Activated naive CD4-positive, alpha-beta T cell treated with anti-CD3 and anti-CD28 coated beads for 36 hours (primary cell): ENCODE measurements around the gene ZNF532. TPM values are rescaled to one million over a fixed set of nuclear protein-coding genes. Genes with fewer than 3 reads are reported as not detected.
A peak's percentile ranks its signal among the peaks of the same experiment; 100 is the strongest.

ENCODE experiments used
- CTCF ChIA-PET: fragments of 350-600 bp; sonication (Branson Sonifier 250); formaldehyde crosslinking; loops from one replicate; lab custom pipeline; 2021; ENCODE audit warnings: antibody characterized with exemption; lab: Charles Lee
- DNase-seq: peaks from one replicate; pipeline ENCODE4 v3.0.0-alpha.2; 2020
- H3K27ac Mint-ChIP-seq: one replicate; pipeline ENCODE4 v1.8.0; 2021; ENCODE audit warnings: mild to moderate bottlenecking, mixed read lengths
- H3K27me3 Mint-ChIP-seq: one replicate; pipeline ENCODE4 v1.8.0; 2021; ENCODE audit warnings: low read depth, mixed read lengths
- H3K36me3 Mint-ChIP-seq: one replicate; pipeline ENCODE4 v1.8.0; 2021; ENCODE audit warnings: low read depth, mixed read lengths
- H3K4me1 Mint-ChIP-seq: one replicate; pipeline ENCODE4 v1.8.0; 2021; ENCODE audit warnings: low read depth, mixed read lengths
- H3K4me3 Mint-ChIP-seq: one replicate; pipeline ENCODE4 v1.8.0; 2021; ENCODE audit warnings: mild to moderate bottlenecking, moderate library complexity, mixed read lengths
- H3K9me3 Mint-ChIP-seq: one replicate; pipeline ENCODE4 v1.8.0; 2021; ENCODE audit warnings: mixed read lengths
- intact Hi-C: fragments of 100-400 bp; cut with micrococcal nuclease; formaldehyde crosslinking; loops from one replicate; pipeline ENCODE4 v1.15.1; 2023
- total RNA-seq, 2 experiments: library from RNA; stranded (reverse); gene quantifications; one replicate each; pipeline ENCODE4 v1.2.3, GENCODE V29; 2021

ZNF532 gene
- total RNA-seq, 2 experiments from 2014 or later, result 4.0 to 4.3 TPM

DNA sequence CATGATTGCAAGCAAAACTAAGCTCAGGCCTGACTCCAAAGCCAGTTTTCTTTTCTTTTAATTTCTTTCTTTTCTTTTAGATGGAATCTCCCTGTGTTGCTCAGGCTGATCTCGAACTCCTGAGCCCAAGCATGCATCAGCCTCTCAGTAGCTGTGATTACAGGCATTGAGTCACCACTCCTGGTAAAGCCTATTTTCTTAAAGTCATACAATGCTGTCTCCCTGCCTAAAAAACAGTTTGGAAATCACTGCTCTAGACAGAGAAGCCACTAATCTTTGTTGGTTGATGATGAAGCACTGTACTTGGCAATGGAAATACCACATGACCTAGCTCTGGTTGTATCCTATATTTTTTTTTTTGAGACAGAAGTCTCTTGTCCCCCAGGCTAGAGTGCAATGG lies 33.1 kb upstream of the ZNF532 start:
- Mint-ChIP-seq H3K9me3 (no peaks in the 10 kb centered on the region), H3K4me1 (no peaks in the 10 kb centered on the region), H3K4me3 (no peak overlapping the region), H3K36me3 (no peaks in the 10 kb centered on the region), H3K27me3 (peaks cover 24% of the 10 kb centered on the region), H3K27ac (no peak overlapping the region)
- intact Hi-C loops, result no loop called here
- CTCF ChIA-PET, result interaction anchor here (0.7 to 0.9 kb wide), 2 partner anchors 51 to 63 kb away, joined by 3 to 9 read pairs; no protein-coding TSS in a partner anchor
- no peak for DNase-seq

DNA sequence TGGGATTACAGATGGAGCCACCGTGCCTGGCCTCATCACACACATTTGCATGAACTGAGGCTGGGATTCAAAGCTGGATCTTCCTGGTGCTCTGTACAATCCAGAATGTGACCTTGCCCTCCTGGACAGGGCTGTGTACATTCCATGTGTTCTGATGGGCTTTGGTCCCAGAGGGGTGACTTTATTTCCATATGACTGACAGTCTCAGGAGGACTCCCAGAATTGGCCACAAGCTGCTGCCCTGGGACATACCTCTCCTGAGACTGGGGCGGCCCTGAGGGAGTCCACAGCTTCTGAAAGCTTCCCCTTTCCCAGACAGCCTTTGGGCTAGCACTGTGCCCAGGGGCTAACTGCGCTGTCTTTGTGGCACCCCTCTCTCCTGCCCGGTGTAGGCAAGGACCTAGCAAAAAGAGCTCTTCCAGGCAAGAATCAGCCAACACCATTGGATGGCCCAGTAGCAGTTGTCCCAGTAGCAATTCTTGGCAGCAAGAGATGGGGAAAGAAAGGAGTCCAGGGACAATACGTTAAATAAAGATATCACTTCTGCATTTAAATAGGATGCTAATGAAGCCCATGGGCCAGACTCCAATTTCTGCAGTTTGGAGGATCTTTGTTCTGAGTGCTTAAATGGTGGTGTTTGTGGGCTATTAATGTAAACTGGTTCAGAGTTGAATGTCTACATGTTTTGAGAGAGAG lies 26.4 kb upstream of the ZNF532 start:
- Mint-ChIP-seq H3K36me3 (no peaks in the 10 kb centered on the region), H3K9me3 (no peaks in the 10 kb centered on the region), H3K27me3 (peaks cover 16% of the 10 kb centered on the region), H3K4me3 (no peak overlapping the region), H3K27ac (no peak overlapping the region), H3K4me1 (no peaks in the 10 kb centered on the region)
- no peak for DNase-seq
- CTCF ChIA-PET, result no interaction called here
- intact Hi-C loops, result no loop called here

DNA sequence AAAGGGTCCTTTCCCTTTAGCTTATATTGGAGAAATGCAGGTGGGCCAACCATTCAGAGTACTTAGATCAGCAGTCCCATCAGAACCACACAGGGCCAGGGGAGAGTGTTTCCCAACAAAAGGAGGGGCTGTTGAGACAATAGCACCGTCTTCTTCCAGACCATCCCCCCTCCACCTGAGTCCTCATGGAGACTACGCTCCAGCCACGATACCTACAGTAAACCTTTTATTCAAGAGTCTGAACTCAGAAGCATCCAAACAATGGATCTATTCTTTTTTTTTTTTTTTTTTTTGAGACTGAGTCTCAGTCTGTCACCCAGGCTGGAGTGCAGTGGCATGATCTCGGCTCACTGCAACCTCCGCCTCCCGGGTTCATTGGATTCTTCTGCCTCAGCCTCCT lies 25.7 kb upstream of the ZNF532 start:
- no peak for DNase-seq
- no peak overlapping the region for H3K27ac Mint-ChIP-seq
- no peaks in the 10 kb centered on the region for H3K9me3 Mint-ChIP-seq
- CTCF ChIA-PET, result no interaction called here
- intact Hi-C loops, result no loop called here
- no peaks in the 10 kb centered on the region for H3K4me1 Mint-ChIP-seq
- H3K4me3 Mint-ChIP-seq, result no peak overlapping the region
- no peaks in the 10 kb centered on the region for H3K36me3 Mint-ChIP-seq
- H3K27me3 Mint-ChIP-seq, result peaks cover 16% of the 10 kb centered on the region

DNA sequence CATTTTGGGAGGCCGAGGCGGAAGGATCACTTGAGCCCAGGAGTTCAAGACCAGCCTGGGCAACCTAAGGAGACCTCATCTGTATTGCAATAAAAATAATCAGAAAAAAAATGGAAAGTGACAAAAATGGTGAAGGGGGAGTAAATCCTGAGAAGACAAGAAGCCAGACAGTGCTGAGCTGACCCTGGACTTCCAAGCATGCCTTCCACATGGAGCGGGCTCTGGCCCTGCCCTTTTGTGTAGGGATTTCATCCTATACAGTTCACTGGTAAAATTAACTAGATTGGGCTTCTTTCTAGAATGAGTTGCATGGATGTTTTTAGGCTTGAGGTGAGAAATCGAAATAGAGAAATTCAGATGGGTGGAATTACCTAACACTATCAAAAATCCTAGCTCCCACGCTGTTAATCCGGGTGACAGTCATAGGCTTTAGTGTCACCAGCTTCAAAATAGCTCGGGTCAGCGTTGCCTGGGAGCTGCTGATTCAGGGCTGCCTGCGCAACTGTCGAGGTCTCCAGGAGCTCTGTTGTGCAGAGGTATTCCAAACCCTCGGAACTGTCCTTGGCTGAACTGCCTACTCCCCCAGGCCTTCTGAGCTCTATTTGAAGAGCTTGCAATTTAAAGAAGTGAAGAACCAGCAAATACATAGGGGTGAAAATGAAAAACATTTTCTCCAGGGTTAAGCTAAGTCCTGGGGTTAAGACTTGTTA lies 21.5 kb upstream of the ZNF532 start:
- no peaks in the 10 kb centered on the region for H3K9me3 Mint-ChIP-seq
- CTCF ChIA-PET, result interaction anchor here (0.6 to 0.8 kb wide), 2 partner anchors 9 to 226 kb away, joined by 3 read pairs; no protein-coding TSS in a partner anchor
- H3K36me3 Mint-ChIP-seq, result no peaks in the 10 kb centered on the region
- H3K27me3 Mint-ChIP-seq, result peaks cover 51% of the 10 kb centered on the region
- H3K4me3 Mint-ChIP-seq, result no peak overlapping the region
- H3K4me1 Mint-ChIP-seq, result peaks cover 6% of the 10 kb centered on the region
- no peak overlapping the region for H3K27ac Mint-ChIP-seq
- intact Hi-C loops, result no loop called here
- DNase-seq, result no peak

DNA sequence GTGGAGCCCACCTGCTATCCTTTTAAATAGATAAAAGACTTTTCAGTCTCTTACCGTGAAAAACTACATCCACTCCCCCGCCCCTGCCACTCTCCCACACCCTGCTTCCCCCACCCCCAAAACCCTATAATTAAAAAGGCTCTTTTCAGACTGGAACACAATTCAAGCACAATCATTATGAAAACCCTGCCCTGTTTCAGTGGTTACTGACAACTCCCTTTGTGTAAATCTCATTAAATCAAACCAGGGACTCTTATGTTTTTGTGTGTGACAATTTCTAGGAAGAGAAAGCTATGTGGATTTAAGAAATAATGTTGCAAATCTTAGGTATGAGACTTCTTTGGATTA lies 21.0 kb upstream of the ZNF532 start:
- peaks cover 6% of the 10 kb centered on the region for H3K4me1 Mint-ChIP-seq
- H3K4me3 Mint-ChIP-seq, result no peak overlapping the region
- intact Hi-C loops, result no loop called here
- no peaks in the 10 kb centered on the region for H3K36me3 Mint-ChIP-seq
- CTCF ChIA-PET, result interaction anchor here (0.8 kb wide), 1 partner anchor 10 kb away, joined by 3 read pairs; no protein-coding TSS in a partner anchor
- no peak for DNase-seq
- H3K27me3 Mint-ChIP-seq, result peaks cover 56% of the 10 kb centered on the region
- H3K27ac Mint-ChIP-seq, result no peak overlapping the region
- H3K9me3 Mint-ChIP-seq, result no peaks in the 10 kb centered on the region

DNA sequence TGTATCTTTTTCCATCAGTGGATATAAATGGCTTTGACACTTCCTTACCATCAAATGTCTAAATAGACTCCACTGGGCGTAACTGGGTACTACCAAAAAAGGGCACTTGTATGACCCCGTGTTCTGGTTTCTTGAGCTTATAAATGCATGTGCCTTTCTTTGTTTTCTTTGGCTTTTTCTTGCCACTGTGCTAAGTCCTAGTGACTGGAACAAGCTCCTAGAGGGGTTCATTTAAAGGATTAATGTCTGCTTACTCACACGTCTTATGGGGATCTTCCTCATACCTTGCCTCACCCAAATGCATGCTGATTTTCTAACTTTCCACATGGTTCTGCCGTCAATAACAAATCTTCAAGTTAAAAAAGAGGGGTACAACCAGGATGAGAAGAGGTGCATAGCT lies 19.8 kb upstream of the ZNF532 start:
- H3K9me3 Mint-ChIP-seq, result no peaks in the 10 kb centered on the region
- H3K4me1 Mint-ChIP-seq, result peaks cover 6% of the 10 kb centered on the region
- H3K27ac Mint-ChIP-seq, result no peak overlapping the region
- CTCF ChIA-PET, result interaction anchor here (0.6 to 1.0 kb wide), 2 partner anchors 20 to 66 kb away, joined by 3 read pairs; no protein-coding TSS in a partner anchor
- H3K27me3 Mint-ChIP-seq, result peaks cover 62% of the 10 kb centered on the region
- H3K36me3 Mint-ChIP-seq, result no peaks in the 10 kb centered on the region
- H3K4me3 Mint-ChIP-seq, result no peak overlapping the region
- DNase-seq, result no peak
- intact Hi-C loops, result no loop called here

DNA sequence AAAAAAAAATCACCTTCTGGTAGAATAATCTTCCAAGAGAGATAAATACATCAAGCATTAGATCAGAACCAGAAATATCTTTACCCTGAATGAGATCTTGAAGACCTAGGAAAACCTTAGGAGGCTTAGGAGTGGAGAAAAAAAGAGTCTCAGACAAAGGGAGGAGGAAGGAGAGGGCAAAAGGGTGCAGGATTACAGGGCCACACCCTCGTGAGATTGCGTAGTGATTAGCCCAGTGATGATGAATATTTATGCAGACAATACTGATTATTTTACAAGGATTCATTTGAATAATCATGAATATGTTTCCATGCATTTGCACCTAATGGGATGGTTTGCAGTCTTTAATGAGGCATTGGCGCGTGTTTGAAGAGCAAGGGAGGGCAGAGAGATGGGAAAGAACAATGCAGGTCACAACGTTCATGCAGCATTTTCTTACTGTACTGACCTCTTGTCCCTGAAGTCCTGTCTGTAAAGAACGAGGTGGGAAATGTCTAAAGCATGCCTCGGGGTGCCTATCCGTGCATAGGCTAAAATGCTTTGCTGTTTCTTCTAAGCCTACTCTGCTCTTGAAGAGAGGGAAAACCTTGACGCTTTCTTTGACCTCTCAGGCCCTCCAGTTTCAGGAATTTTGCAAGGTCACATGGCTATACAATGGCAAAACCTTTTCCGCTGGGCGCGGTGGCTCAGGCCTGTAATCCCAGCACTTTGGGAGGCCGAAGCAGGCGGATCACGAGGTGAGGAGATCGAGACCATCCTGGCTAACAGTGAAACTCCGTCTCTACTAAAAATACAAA lies 18.6 kb upstream of the ZNF532 start:
- intact Hi-C loops, result no loop called here
- H3K27ac Mint-ChIP-seq, result no peak overlapping the region
- no peaks in the 10 kb centered on the region for H3K36me3 Mint-ChIP-seq
- H3K9me3 Mint-ChIP-seq, result no peaks in the 10 kb centered on the region
- peaks cover 58% of the 10 kb centered on the region for H3K27me3 Mint-ChIP-seq
- CTCF ChIA-PET, result interaction anchor here (0.6 kb wide), 1 partner anchor 425 kb away, joined by 3 read pairs; no protein-coding TSS in a partner anchor
- H3K4me1 Mint-ChIP-seq, result peaks cover 6% of the 10 kb centered on the region
- DNase-seq, result no peak
- H3K4me3 Mint-ChIP-seq, result no peak overlapping the region

DNA sequence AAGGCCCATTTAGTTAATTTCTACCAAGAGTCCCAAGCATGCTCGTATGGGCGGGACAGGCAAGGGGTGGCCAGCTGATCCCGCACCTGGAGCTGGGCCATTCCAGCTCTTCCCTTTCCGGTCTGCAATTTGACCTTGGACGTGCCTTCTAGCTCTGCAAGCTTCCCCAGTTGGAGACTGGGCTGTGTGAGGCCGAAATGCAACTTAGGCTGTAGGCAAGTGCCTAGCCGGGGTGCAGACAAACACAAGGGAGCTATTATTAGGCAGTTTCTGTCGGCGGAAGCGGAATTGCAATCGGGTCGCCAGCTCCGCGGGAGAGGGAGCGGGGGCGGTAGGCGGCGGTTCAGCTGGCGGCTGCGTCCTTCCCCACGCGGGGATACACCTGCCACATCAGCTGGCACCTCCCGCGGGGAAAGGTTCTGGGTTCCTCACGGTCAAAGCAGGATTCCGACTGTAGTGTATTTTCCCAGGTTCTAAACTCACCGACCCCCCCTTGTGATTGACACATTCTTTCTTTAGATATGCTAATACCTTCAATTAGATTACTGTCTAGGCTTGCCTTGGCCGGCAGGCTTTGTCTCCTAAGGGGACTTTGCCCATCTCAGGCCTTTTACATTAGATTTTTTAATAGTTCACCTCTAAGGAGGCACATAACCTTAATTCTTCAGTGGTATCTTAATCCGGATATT lies 17.1 kb upstream of the ZNF532 start:
- no peaks in the 10 kb centered on the region for H3K9me3 Mint-ChIP-seq
- intact Hi-C loops, result no loop called here
- peak; percentile 15 for DNase-seq
- H3K27me3 Mint-ChIP-seq, result peaks cover 60% of the 10 kb centered on the region
- CTCF ChIA-PET, result interaction anchor here (0.6 kb wide), 1 partner anchor 83 kb away, joined by 3 read pairs; no protein-coding TSS in a partner anchor
- H3K36me3 Mint-ChIP-seq, result no peaks in the 10 kb centered on the region
- no peak overlapping the region for H3K27ac Mint-ChIP-seq
- no peak overlapping the region for H3K4me3 Mint-ChIP-seq
- peaks cover 6% of the 10 kb centered on the region for H3K4me1 Mint-ChIP-seq

DNA sequence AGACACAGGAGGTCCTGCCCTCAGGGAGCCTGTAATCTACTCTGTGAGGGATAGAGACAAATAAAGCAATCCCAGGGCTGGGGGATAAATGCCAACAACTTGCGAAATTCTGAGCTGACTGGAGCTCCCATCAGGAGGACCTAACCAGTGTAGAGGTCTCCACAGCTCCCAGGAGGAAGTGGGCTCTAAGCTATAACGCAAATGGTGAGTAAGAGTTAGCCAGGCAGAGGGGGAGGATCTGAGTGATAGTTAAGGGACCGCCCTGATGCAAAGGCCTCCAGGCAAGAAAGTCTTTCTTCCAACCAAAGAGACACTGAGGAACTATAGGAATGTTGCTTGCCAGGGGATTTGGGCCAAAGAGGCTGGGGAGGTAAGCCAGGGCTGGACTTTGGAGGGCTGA lies 16.0 kb upstream of the ZNF532 start:
- intact Hi-C loops, result no loop called here
- H3K36me3 Mint-ChIP-seq, result no peaks in the 10 kb centered on the region

DNA sequence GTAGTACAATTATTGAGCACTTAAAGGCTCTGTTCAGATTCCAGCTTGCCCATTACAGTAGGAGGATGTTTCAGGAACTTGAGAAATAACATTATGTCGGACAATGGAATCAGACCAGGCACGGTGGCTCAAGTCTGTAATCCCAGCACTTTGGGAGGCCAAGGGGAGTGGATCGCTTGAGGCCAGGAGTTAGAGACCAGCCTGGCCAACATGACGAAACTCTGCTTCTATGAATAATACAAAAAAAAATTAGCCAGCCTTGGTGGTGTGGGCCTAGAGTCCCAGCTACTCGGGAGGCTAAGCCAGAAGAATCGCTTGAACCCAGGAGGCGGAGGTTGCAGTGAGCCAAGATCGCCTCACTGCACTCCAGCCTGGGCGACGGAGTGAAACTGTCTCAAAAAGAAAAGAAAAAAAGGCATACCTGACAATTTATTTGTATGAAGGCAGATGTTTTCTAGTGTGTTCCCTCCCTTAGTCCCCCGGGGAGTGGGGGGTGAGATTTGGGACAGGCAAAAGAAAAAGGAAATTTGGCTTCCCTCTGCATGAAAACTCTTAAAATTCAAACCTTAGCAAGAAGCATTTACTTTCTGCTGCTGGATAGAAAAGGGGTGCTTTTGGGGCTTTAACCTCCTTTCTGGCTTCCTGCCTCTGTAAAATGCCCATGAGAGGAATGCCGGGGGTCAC lies 13.7 kb upstream of the ZNF532 start:
- CTCF ChIA-PET, result interaction anchor here (1.2 kb wide), 1 partner anchor 232 kb away, joined by 3 read pairs; no protein-coding TSS in a partner anchor
- H3K4me1 Mint-ChIP-seq, result peaks cover 6% of the 10 kb centered on the region
- DNase-seq, result no peak

More for the DNA sequence above, 16.0 kb upstream of the ZNF532 start:
- CTCF ChIA-PET, result no interaction called here
- Mint-ChIP-seq H3K9me3 (no peaks in the 10 kb centered on the region), H3K4me3 (no peak overlapping the region), H3K27ac (no peak overlapping the region), H3K4me1 (peaks cover 6% of the 10 kb centered on the region), H3K27me3 (peaks cover 67% of the 10 kb centered on the region)
- no peak for DNase-seq

DNA sequence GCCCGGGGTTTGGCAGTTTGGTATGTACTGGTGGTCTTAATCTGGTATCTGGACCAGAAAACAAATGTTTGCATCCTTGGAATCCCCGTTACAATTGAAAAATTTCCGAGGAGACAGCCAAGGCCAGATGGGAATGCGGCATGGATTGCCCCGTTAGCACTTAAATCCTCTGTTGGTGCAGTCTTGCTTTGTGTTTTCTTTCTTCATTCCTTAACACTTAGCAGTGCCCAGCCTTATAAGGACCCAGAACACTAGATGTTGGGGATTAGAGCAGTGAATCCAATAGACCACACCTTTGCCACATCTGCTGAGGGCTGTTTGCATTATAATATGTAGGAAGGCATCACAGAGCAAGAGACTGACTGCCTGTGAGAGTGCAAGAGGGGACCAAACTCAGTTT lies 12.8 kb upstream of the ZNF532 start:
- intact Hi-C loops, result no loop called here
- CTCF ChIA-PET, result no interaction called here
- no peak for DNase-seq
- peaks cover 6% of the 10 kb centered on the region for H3K4me1 Mint-ChIP-seq
- H3K27me3 Mint-ChIP-seq, result peaks cover 47% of the 10 kb centered on the region
- H3K36me3 Mint-ChIP-seq, result no peaks in the 10 kb centered on the region
- H3K4me3 Mint-ChIP-seq, result no peak overlapping the region
- H3K27ac Mint-ChIP-seq, result no peak overlapping the region
- no peaks in the 10 kb centered on the region for H3K9me3 Mint-ChIP-seq

More for the DNA sequence above, 13.7 kb upstream of the ZNF532 start:
- H3K9me3 Mint-ChIP-seq, result no peaks in the 10 kb centered on the region
- H3K27me3 Mint-ChIP-seq, result peaks cover 55% of the 10 kb centered on the region
- no peak overlapping the region for H3K4me3 Mint-ChIP-seq
- intact Hi-C loops, result no loop called here
- H3K36me3 Mint-ChIP-seq, result no peaks in the 10 kb centered on the region
- no peak overlapping the region for H3K27ac Mint-ChIP-seq
